Small intestine (tissue), 7 donors: ENCODE results near the gene PMS1. TPM values are rescaled to one million over a fixed set of nuclear protein-coding genes. Genes with fewer than 3 reads are reported as not detected.

Experiments used
- DNase-seq, 2 donors: peaks; one replicate each; pipeline versions ENCODE4 v3.0.0 to v3.0.0-alpha.2; 2013
- FAIRE-seq: peaks from 2 replicates; lab custom pipeline; 2012; peaks lifted over from hg19 to GRCh38; lab: Jason Lieb, UNC
- H3K27ac ChIP-seq, 3 donors: one replicate each; pipeline ENCODE4 v1.5.1; 2013; ENCODE audit warnings: low read length in 2 of 3, mild to moderate bottlenecking in 2 of 3, control low read depth in 1 of 3, inconsistent platforms in 1 of 3, low read depth in 1 of 3, moderate library complexity in 1 of 3
- H3K27me3 ChIP-seq, 3 donors: one replicate each; pipeline ENCODE4 v1.6.1; 2013; ENCODE audit warnings: low read length in 3 of 3, inconsistent platforms in 1 of 3; ENCODE audit not compliant: control insufficient read depth in 3 of 3, insufficient read depth in 3 of 3
- H3K36me3 ChIP-seq, 3 donors: one replicate each; pipeline ENCODE4 v1.6.1; 2013; ENCODE audit warnings: low read length in 3 of 3, inconsistent platforms in 1 of 3, low read depth in 1 of 3, mild to moderate bottlenecking in 1 of 3, moderate library complexity in 1 of 3; ENCODE audit not compliant: control insufficient read depth in 3 of 3, insufficient read depth in 2 of 3
- H3K4me1 ChIP-seq, 3 donors: one replicate each; pipeline ENCODE4 v1.6.1; 2013; ENCODE audit warnings: low read length in 2 of 3, inconsistent platforms in 1 of 3, low read depth in 1 of 3, mild to moderate bottlenecking in 1 of 3, moderate library complexity in 1 of 3; ENCODE audit not compliant: control insufficient read depth in 3 of 3, insufficient read depth in 2 of 3
- H3K4me3 ChIP-seq, 3 donors: one replicate each; pipeline ENCODE4 v1.5.1; 2013; ENCODE audit warnings: low read length in 3 of 3, control low read depth in 1 of 3, inconsistent platforms in 1 of 3, low read depth in 1 of 3, mild to moderate bottlenecking in 1 of 3, moderate library complexity in 1 of 3
- H3K9me3 ChIP-seq, 2 donors: one replicate each; pipeline ENCODE4 v1.6.1; 2013; ENCODE audit warnings: low read depth in 1 of 2, low read length in 1 of 2; ENCODE audit not compliant: control insufficient read depth in 2 of 2, insufficient read depth in 1 of 2
- WGBS, 3 donors: extraction: QIAGEN DNeasy Blood & Tissue Kit; methylation state at CpG; one replicate each; pipeline ENCODE4 v1.1.7; 2013; 5-methylcytosine and 5-hydroxymethylcytosine counted together
- polyA plus RNA-seq, 4 donors: library from polyadenylated mRNA; stranded (reverse) in 3 of 4; unstranded in 1 of 4; fragments of 200-250 nt in 3 of 4; fragments of 120-200 nt in 1 of 4; gene quantifications; one replicate each; pipeline versions ENCODE4 v1.2.1 to v1.2.3, GENCODE V29; 2013
- donor health status: healthy with polysubstance abuse.
- donor health status: control.
- donor health status: control.
- donor health status: Bipolar disorder and iron deficiency.
- donor health status: healthy.

Gene PMS1
- polyA plus RNA-seq, 4 donors: 2.4 to 13.5 (median 8.7) TPM

GRCh38 chr2:189837326-189837725 lies 53.1 kb downstream of the PMS1 start:
- H3K36me3 ChIP-seq: no peaks in the 10 kb centered on the region
- no peaks in the 10 kb centered on the region for H3K27me3 ChIP-seq
- no peaks in the 10 kb centered on the region for H3K4me1 ChIP-seq
- DNase-seq: no peak
- H3K9me3 ChIP-seq: no peaks in the 10 kb centered on the region
- WGBS, 3 donors: 79 to 91% (median 81%) methylated on average over 2 of the region's 2 CpGs
- no peak overlapping the region for H3K4me3 ChIP-seq
- no peak for FAIRE-seq
- H3K27ac ChIP-seq: no peak overlapping the region

GRCh38 chr2:189841019-189841418 lies 56.8 kb downstream of the PMS1 start:
- Histone ChIP-seq H3K4me3 (no peak overlapping the region), H3K27me3 (no peaks in the 10 kb centered on the region), H3K36me3 (peaks cover 0 to 5% (median 0%) of the 10 kb centered on the region in 3 donors), H3K27ac (no peak overlapping the region), H3K9me3 (no peaks in the 10 kb centered on the region), H3K4me1 (no peaks in the 10 kb centered on the region)
- no peak for FAIRE-seq
- DNase-seq: no peak

- Histone ChIP-seq H3K36me3 (peaks cover 2 to 12% (median 6%) of the 10 kb centered on the region in 3 donors), H3K4me1 (no peaks in the 10 kb centered on the region), H3K27ac (no peak overlapping the region), H3K27me3 (no peaks in the 10 kb centered on the region), H3K4me3 (no peak overlapping the region), H3K9me3 (no peaks in the 10 kb centered on the region)
- WGBS, 3 donors: 70 to 86% (median 72%) methylated on average over 2 of the region's 2 CpGs
- no peak for FAIRE-seq
- DNase-seq: no peak
Measured at GRCh38 chr2:189848276-189848675, 64.0 kb downstream of the PMS1 start.

- H3K4me3 ChIP-seq: no peak overlapping the region
- DNase-seq (no peak), FAIRE-seq (no peak)
- 87 to 93% (median 93%) methylated on average over 2 of the region's 2 CpGs for WGBS, 3 donors
- H3K9me3 ChIP-seq: no peaks in the 10 kb centered on the region
- H3K27ac ChIP-seq: no peak overlapping the region
- peaks cover 2 to 15% (median 6%) of the 10 kb centered on the region in 3 donors for H3K36me3 ChIP-seq
- no peaks in the 10 kb centered on the region for H3K27me3 ChIP-seq
- H3K4me1 ChIP-seq: no peaks in the 10 kb centered on the region
Measured at GRCh38 chr2:189849550-189849949, 65.3 kb downstream of the PMS1 start.

GRCh38 chr2:189851174-189851826 lies 67.0 kb downstream of the PMS1 start:
- no peaks in the 10 kb centered on the region for H3K27me3 ChIP-seq
- FAIRE-seq (no peak), DNase-seq (no peak)
- H3K4me3 ChIP-seq: no peak overlapping the region
- 65 to 83% (median 81%) methylated on average over 1 of the region's 1 CpG for whole genome bisulfite sequencing, 3 donors
- no peaks in the 10 kb centered on the region for H3K4me1 ChIP-seq
- no peaks in the 10 kb centered on the region for H3K9me3 ChIP-seq
- no peak overlapping the region for H3K27ac ChIP-seq
- H3K36me3 ChIP-seq: peaks cover 2 to 8% (median 6%) of the 10 kb centered on the region in 3 donors

GRCh38 chr2:189854187-189854586 lies 69.9 kb downstream of the PMS1 start:
- DNase-seq (no peak), FAIRE-seq (no peak)
- Histone ChIP-seq H3K4me3 (no peak overlapping the region), H3K36me3 (peaks cover 0 to 6% (median 2%) of the 10 kb centered on the region in 3 donors), H3K9me3 (no peaks in the 10 kb centered on the region), H3K27me3 (no peaks in the 10 kb centered on the region), H3K4me1 (no peaks in the 10 kb centered on the region), H3K27ac (no peak overlapping the region)
- 85 to 97% (median 96%) methylated on average over 3 of the region's 3 CpGs for WGBS, 3 donors

GRCh38 chr2:189854940-189855339 lies 70.7 kb downstream of the PMS1 start:
- H3K4me1 ChIP-seq: no peaks in the 10 kb centered on the region
- H3K36me3 ChIP-seq: peaks cover 0 to 6% (median 0%) of the 10 kb centered on the region in 3 donors
- 96 to 100% (median 100%) methylated on average over 3 of the region's 3 CpGs for WGBS, 3 donors
- no peak overlapping the region for H3K4me3 ChIP-seq
- no peaks in the 10 kb centered on the region for H3K27me3 ChIP-seq
- no peak overlapping the region for H3K27ac ChIP-seq
- no peaks in the 10 kb centered on the region for H3K9me3 ChIP-seq
- FAIRE-seq: no peak
- no peak for DNase-seq

GRCh38 chr2:189858291-189858690 lies 74.0 kb downstream of the PMS1 start:
- DNase-seq (no peak), FAIRE-seq (peak; percentile 15)
- H3K4me3 ChIP-seq: no peak overlapping the region
- WGBS, 3 donors: 68 to 90% (median 82%) methylated on average over 1 of the region's 1 CpG
- H3K27me3 ChIP-seq: no peaks in the 10 kb centered on the region
- H3K27ac ChIP-seq: no peak overlapping the region
- no peaks in the 10 kb centered on the region for H3K9me3 ChIP-seq
- H3K4me1 ChIP-seq: no peaks in the 10 kb centered on the region
- H3K36me3 ChIP-seq: peaks cover 0 to 7% (median 0%) of the 10 kb centered on the region in 3 donors

- FAIRE-seq: no peak
Measured at GRCh38 chr2:189860161-189860560, 75.9 kb downstream of the PMS1 start.

More at GRCh38 chr2:189860161-189860560, 75.9 kb downstream of the PMS1 start:
- peaks cover 0 to 5% (median 0%) of the 10 kb centered on the region in 3 donors for H3K36me3 ChIP-seq
- H3K27me3 ChIP-seq: no peaks in the 10 kb centered on the region
- no peaks in the 10 kb centered on the region for H3K4me1 ChIP-seq
- H3K27ac ChIP-seq: no peak overlapping the region
- no peak for DNase-seq
- no peaks in the 10 kb centered on the region for H3K9me3 ChIP-seq
- no peak overlapping the region for H3K4me3 ChIP-seq
